C4-2B (cell line): ENCODE results near the gene SLC47A2.

ENCODE experiments used
- ZFX ChIP-seq: fragments of 450-650 bp; IDR thresholded peaks from 2 replicates; pipeline ENCODE4 v1.6.1; 2017
- TF ChIP-seq, protein P1 (sequence below): fragments of 450-650 bp; conservative IDR thresholded peaks from 2 replicates; pipeline ENCODE4 v1.5.1; 2017; ENCODE audit warnings: mild to moderate bottlenecking

DNA sequence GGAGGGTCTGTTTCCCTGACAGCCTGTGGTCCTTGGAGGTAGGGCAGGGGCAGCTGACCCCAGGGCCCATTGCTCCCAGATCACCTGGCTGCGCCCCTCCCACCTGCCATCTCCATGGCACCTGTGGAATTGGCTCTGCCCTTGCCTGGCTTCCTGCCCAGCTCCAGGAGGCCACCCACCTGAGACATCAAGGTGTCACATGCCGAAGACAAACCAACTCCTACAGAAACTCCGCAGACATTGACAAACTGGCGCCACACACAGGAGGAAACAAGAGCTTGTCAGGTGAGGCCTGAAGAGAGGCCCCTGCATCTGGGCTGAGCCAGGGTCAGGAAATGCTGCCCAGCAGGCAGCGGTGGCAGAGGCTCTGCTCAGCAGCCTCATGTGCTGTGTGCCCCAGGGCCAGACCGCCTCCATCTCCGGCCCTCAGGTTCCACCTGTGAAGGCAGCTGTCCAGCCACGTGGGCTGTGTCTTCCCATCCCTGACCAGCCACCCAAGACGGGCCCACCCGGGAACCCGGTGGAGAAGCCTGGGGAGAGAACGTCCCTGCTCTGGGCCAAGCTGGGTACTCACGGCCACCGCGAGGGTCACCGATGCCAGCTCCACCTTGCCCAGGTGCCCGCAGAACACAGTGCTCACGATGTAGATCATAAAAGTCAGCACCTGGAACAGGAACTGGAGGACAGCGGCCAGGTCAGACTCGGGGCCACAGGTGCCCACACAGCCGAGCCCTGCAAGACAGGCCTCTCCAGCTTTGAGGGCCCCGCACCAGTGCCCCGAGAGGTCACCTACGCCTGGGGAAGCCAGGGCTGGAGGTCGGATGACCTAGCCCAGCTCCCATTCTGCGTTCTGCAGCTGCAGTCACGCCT lies 1.6 kb downstream of the SLC47A2 start:
- TF ChIP-seq, protein P1, sequence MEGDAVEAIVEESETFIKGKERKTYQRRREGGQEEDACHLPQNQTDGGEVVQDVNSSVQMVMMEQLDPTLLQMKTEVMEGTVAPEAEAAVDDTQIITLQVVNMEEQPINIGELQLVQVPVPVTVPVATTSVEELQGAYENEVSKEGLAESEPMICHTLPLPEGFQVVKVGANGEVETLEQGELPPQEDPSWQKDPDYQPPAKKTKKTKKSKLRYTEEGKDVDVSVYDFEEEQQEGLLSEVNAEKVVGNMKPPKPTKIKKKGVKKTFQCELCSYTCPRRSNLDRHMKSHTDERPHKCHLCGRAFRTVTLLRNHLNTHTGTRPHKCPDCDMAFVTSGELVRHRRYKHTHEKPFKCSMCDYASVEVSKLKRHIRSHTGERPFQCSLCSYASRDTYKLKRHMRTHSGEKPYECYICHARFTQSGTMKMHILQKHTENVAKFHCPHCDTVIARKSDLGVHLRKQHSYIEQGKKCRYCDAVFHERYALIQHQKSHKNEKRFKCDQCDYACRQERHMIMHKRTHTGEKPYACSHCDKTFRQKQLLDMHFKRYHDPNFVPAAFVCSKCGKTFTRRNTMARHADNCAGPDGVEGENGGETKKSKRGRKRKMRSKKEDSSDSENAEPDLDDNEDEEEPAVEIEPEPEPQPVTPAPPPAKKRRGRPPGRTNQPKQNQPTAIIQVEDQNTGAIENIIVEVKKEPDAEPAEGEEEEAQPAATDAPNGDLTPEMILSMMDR = no peak
- no peak for TF ChIP-seq ZFX
